Fibroblast of lung (primary cell): ENCODE data around the gene NLGN1.

Experiments used
- CTCF ChIP-seq, 2 donors: IDR thresholded peaks in 1 of 2; conservative IDR thresholded peaks in 1 of 2; 1 replicate in 1 of 2; 2 replicates in 1 of 2; pipeline ENCODE4 v1.5.1; 2011 to 2012; ENCODE audit warnings: low read length in 2 of 2, control low read depth in 1 of 2, inconsistent platforms in 1 of 2, low read depth in 1 of 2, mild to moderate bottlenecking in 1 of 2
- EZH2 ChIP-seq: IDR thresholded peaks from 2 replicates; pipeline ENCODE4 v1.5.1; 2012; ENCODE audit warnings: low read length, control low read depth, mild to moderate bottlenecking; ENCODE audit errors: missing control alignments

DNA sequence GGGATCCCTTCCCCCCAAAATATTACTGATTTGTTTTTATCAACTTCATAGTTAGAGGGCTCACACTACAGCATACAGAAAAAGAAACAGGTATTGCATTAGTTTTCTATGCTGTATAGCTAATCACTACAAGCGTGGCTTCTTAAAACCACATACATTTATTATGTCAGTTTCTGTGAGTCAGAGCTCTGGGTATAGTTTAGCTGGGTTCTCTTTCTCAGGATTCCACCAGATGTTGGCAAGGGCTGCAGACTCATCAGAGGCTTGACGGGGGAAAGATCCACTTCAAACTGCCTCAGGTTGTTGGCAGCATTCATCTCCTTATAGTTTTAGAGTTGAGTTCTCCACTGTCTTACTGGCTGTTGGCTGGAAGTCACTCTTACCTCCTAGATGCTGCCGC, 328.0 kb downstream of the NLGN1 start:
- no peak for TF ChIP-seq CTCF (conservative IDR thresholded peaks at IDR 0.05 in 1 of 2, IDR thresholded peaks at IDR 0.05 in 1 of 2; ENCODE audit: low read depth in 1 of 2, low read length in 2 of 2)
- TF ChIP-seq EZH2 = no peak
